Lung (tissue), 12 donors: ENCODE results near the gene ZNF750. TPM values are rescaled to one million over a fixed set of nuclear protein-coding genes. Genes with fewer than 3 reads are reported as not detected.

Source experiments
- ATAC-seq: fragments of 200-7000 bp; cut with Tn5 transposase; one replicate; pipeline ENCODE4 v1.9.1; 2020; ENCODE audit warnings: moderate number of reproducible peaks; ENCODE audit not compliant: insufficient read depth, low FRiP score
- DNase-seq, 3 donors: peaks; one replicate each; pipeline ENCODE4 v3.0.0-alpha.2; 2013 to 2017
- H3K27ac ChIP-seq, 2 donors: one replicate each; pipeline ENCODE4 v1.5.1; 2013; ENCODE audit warnings: mild to moderate bottlenecking in 2 of 2, moderate library complexity in 2 of 2, control low read depth in 1 of 2, inconsistent platforms in 1 of 2, low read depth in 1 of 2, low read length in 1 of 2
- H3K27me3 ChIP-seq, 3 donors: one replicate each; pipeline ENCODE4 v1.5.1; 2013; ENCODE audit warnings: low read length in 2 of 3; ENCODE audit not compliant: control insufficient read depth in 3 of 3, insufficient read depth in 3 of 3
- H3K36me3 ChIP-seq, 4 donors: one replicate each; pipeline ENCODE4 v1.5.1; 2013; ENCODE audit warnings: low read length in 4 of 4, mild to moderate bottlenecking in 1 of 4, moderate library complexity in 1 of 4; ENCODE audit not compliant: control insufficient read depth in 4 of 4, insufficient read depth in 4 of 4
- H3K4me1 ChIP-seq, 5 donors: one replicate each; pipeline ENCODE4 v1.5.1; 2013; ENCODE audit warnings: low read length in 5 of 5, mild to moderate bottlenecking in 2 of 5, moderate library complexity in 1 of 5; ENCODE audit not compliant: control insufficient read depth in 5 of 5, insufficient read depth in 5 of 5
- H3K4me3 ChIP-seq: one replicate; pipeline ENCODE4 v1.5.1; 2013; ENCODE audit warnings: mild to moderate bottlenecking, control low read depth, moderate library complexity
- H3K9ac ChIP-seq, 2 donors: one replicate each; pipeline ENCODE4 v1.5.1; 2013; ENCODE audit warnings: low read length in 2 of 2, control low read depth in 1 of 2; ENCODE audit not compliant: insufficient read depth in 1 of 2
- H3K9me3 ChIP-seq, 4 donors: one replicate each; pipeline ENCODE4 v1.5.1; 2013; ENCODE audit warnings: low read length in 3 of 4, mild to moderate bottlenecking in 1 of 4, moderate library complexity in 1 of 4; ENCODE audit not compliant: control insufficient read depth in 4 of 4, insufficient read depth in 3 of 4
- WGBS, 2 donors: extraction: QIAGEN DNeasy Blood & Tissue Kit; methylation state at CpG; one replicate each; pipeline ENCODE4 v1.1.7; 2013; 5-methylcytosine and 5-hydroxymethylcytosine counted together
- polyA plus RNA-seq, 2 donors: library from polyadenylated mRNA; stranded (reverse); fragments of 200-250 nt; gene quantifications; one replicate each; pipeline ENCODE4 v1.2.1, GENCODE V29; 2013
- total RNA-seq, 2 donors: library from RNA; depleted of rRNA in 1 of 2; stranded (reverse); fragments of >200 nt in 1 of 2; gene quantifications; one replicate each; pipeline ENCODE4 v1.2.1, GENCODE V29; 2014 to 2021
- TF ChIP-seq, protein P1 (sequence below): IDR thresholded peaks from 2 replicates; pipeline ENCODE4 v1.5.1; 2012; ENCODE audit warnings: mild to moderate bottlenecking; ENCODE audit errors: control extremely low read depth, extremely low read depth
- donor health status: control.
- donor health status: control.
- donor health status: Bipolar disorder and iron deficiency.
- donor health status: healthy.
- donor health status: DM: yes; HTN: yes; CAD: no.

The ZNF750 gene
- total and polyA plus RNA-seq, 4 donors = 1.3 to 4.4 (median 1.9) TPM

DNA sequence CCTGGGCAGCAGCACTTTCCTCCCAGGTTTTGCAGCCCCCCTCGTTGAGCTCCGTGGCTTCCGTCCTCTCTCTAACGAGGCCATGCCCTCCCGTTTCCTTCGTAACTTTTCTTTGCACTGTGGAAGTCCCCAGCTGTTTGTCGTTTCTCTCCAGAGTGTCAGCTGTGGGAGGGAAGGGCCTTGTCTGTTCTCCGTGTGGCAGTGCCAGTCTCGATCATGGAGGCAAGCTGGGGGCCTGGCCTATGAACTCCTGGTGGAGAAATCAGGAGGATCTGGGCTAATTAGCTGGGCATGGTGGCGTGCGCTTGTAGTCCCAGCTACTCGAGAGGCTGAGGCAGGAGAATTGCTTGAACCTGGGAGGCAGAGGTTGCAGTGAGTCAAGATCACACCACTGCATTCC is 59.6 kb downstream of the ZNF750 start:
- H3K9ac ChIP-seq = no peak overlapping the region
- H3K4me1 ChIP-seq = peaks cover 0 to 6% (median 0%) of the 10 kb centered on the region in 5 donors
- H3K4me3 ChIP-seq = no peak overlapping the region
- no peaks in the 10 kb centered on the region for H3K9me3 ChIP-seq
- no peak for DNase-seq
- peaks cover 0 to 12% (median 4%) of the 10 kb centered on the region in 4 donors for H3K36me3 ChIP-seq
- TF ChIP-seq, protein P1, sequence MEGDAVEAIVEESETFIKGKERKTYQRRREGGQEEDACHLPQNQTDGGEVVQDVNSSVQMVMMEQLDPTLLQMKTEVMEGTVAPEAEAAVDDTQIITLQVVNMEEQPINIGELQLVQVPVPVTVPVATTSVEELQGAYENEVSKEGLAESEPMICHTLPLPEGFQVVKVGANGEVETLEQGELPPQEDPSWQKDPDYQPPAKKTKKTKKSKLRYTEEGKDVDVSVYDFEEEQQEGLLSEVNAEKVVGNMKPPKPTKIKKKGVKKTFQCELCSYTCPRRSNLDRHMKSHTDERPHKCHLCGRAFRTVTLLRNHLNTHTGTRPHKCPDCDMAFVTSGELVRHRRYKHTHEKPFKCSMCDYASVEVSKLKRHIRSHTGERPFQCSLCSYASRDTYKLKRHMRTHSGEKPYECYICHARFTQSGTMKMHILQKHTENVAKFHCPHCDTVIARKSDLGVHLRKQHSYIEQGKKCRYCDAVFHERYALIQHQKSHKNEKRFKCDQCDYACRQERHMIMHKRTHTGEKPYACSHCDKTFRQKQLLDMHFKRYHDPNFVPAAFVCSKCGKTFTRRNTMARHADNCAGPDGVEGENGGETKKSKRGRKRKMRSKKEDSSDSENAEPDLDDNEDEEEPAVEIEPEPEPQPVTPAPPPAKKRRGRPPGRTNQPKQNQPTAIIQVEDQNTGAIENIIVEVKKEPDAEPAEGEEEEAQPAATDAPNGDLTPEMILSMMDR = no peak
- H3K27ac ChIP-seq = no peak overlapping the region
- H3K27me3 ChIP-seq = no peaks in the 10 kb centered on the region
- no peak for ATAC-seq
- WGBS, 2 donors = 76 to 82% methylated on average over 12 of the region's 12 CpGs

DNA sequence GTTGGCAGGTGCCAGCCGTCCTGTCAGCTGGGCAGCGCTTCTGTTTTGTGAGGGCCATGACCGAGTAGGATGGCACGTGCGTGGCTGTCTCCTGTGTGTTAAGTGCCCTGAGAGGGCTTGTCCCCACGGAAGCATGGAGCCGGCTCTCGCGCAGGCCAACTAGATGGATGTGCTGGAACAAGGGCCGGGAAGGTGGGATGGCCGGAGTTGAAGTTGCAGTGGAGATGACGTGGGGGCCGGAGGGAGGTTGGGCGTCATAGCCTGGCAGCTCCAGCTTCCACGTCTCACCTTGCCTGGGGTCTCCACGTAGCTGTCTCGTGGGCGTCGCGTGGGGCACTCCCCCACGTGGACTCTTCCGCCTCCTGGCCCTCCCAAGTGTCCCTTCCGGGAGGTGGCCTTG is 60.3 kb downstream of the ZNF750 start:
- peaks cover 0 to 8% (median 0%) of the 10 kb centered on the region in 5 donors for H3K4me1 ChIP-seq
- H3K36me3 ChIP-seq = peaks cover 0 to 11% (median 4%) of the 10 kb centered on the region in 4 donors
- ATAC-seq = no peak
- no peak for DNase-seq
- H3K9ac ChIP-seq = no peak overlapping the region
- no peak overlapping the region for H3K4me3 ChIP-seq
- TF ChIP-seq, protein P1 = no peak
- H3K27me3 ChIP-seq = no peaks in the 10 kb centered on the region
- no peak overlapping the region for H3K27ac ChIP-seq
- WGBS, 2 donors = 95 to 96% methylated on average over 23 of the region's 23 CpGs
- H3K9me3 ChIP-seq = no peaks in the 10 kb centered on the region

Other genes with a start within 250 kb of the ZNF750 start
- gene WDR45B, start 191.6 kb downstream of the ZNF750 start, total RNA-seq = 10 to 100 TPM; 63.2 to 92.8 TPM
- gene WDR45B, start 191.6 kb downstream of the ZNF750 start, polyA plus RNA-seq = 10 to 100 TPM; 39.6 to 66.7 TPM
- gene RAB40B, start 141.3 kb downstream of the ZNF750 start, total RNA-seq = 10 to 100 TPM; 10.3 to 12.2 TPM
- gene RAB40B, start 141.3 kb downstream of the ZNF750 start, polyA plus RNA-seq = 1 to 10 TPM; 4.9 to 7.8 TPM
- gene FN3KRP, start 123.3 kb downstream of the ZNF750 start, total RNA-seq = 10 to 100 TPM; 22.8 to 27.6 TPM
- 10 to 100 TPM; 17.3 to 24.4 TPM for gene FN3KRP, start 123.3 kb downstream of the ZNF750 start, polyA plus RNA-seq
- 10 to 100 TPM; 16.1 to 21.0 TPM for gene FN3K, start 104.4 kb downstream of the ZNF750 start, total RNA-seq
- 10 to 100 TPM in 1 of 2 donors, 1 to 10 TPM in 1; 5.0 to 16.6 TPM for gene FN3K, start 104.4 kb downstream of the ZNF750 start, polyA plus RNA-seq
- gene TBCD, start 88.0 kb downstream of the ZNF750 start, total RNA-seq = 100 to 1,000 TPM in 1 of 2 donors, 10 to 100 TPM in 1; 82.3 to 119 TPM
- 10 to 100 TPM; 57.6 to 98.4 TPM for gene TBCD, start 88.0 kb downstream of the ZNF750 start, polyA plus RNA-seq
- gene METRNL, start 239.6 kb upstream of the ZNF750 start, total RNA-seq = 10 to 100 TPM; 48.9 to 81.1 TPM
- 100 to 1,000 TPM in 1 of 2 donors, 10 to 100 TPM in 1; 48.2 to 181 TPM for gene METRNL, start 239.6 kb upstream of the ZNF750 start, polyA plus RNA-seq